ENCODE data around the gene L3MBTL4. TPM values are rescaled to one million over a fixed set of nuclear protein-coding genes. Genes with fewer than 3 reads are reported as not detected.

The L3MBTL4 gene
- total RNA-seq, 4 donors from 2014 or later = 0.40 to 3.8 (median 0.76) TPM

DNA sequence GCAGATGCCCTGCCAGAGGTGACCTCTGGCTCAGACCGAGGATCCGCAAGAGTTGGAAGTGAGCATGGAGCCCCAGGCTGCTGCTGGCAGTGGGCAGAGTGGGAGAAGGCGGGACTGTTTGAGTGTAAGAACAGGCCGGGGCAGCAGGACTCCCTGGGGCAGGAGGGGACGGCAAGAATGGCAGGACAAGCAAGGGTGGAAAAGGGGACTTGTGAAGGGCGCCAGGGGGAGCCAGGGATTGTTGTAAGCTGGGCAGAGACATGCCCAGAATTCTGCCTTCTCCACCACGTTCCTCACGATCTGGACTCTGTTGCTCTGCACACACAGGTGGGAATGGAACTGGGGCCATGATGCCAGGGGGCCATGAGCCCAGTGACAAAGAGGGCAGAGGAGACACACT lies 447.0 kb downstream of the L3MBTL4 start:
- intact Hi-C loops (cut with DNase I; ENCODE audit: low total_unique reads) = no loop called here
- in situ Hi-C loops (cut with MboI; ENCODE audit: low sequenced_read_pairs in 4 of 4) = no loop called here
- H3K4me3 ChIP-seq = no peak overlapping the region
- DNase-seq (no peak), ATAC-seq (no peak)
- no peaks in the 10 kb centered on the region for H3K27me3 ChIP-seq
- no peaks in the 10 kb centered on the region for H3K9me3 ChIP-seq
- no peak overlapping the region for H3K27ac ChIP-seq
- no peak for TF ChIP-seq POLR2A (IDR thresholded peaks at IDR 0.05)
- TF ChIP-seq, protein P1, sequence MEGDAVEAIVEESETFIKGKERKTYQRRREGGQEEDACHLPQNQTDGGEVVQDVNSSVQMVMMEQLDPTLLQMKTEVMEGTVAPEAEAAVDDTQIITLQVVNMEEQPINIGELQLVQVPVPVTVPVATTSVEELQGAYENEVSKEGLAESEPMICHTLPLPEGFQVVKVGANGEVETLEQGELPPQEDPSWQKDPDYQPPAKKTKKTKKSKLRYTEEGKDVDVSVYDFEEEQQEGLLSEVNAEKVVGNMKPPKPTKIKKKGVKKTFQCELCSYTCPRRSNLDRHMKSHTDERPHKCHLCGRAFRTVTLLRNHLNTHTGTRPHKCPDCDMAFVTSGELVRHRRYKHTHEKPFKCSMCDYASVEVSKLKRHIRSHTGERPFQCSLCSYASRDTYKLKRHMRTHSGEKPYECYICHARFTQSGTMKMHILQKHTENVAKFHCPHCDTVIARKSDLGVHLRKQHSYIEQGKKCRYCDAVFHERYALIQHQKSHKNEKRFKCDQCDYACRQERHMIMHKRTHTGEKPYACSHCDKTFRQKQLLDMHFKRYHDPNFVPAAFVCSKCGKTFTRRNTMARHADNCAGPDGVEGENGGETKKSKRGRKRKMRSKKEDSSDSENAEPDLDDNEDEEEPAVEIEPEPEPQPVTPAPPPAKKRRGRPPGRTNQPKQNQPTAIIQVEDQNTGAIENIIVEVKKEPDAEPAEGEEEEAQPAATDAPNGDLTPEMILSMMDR (IDR thresholded peaks at IDR 0.05 in 4 of 5, conservative IDR thresholded peaks at IDR 0.05 in 1 of 5) = no peak
- no peaks in the 10 kb centered on the region for H3K36me3 ChIP-seq
- no peaks in the 10 kb centered on the region for H3K4me1 ChIP-seq

DNA sequence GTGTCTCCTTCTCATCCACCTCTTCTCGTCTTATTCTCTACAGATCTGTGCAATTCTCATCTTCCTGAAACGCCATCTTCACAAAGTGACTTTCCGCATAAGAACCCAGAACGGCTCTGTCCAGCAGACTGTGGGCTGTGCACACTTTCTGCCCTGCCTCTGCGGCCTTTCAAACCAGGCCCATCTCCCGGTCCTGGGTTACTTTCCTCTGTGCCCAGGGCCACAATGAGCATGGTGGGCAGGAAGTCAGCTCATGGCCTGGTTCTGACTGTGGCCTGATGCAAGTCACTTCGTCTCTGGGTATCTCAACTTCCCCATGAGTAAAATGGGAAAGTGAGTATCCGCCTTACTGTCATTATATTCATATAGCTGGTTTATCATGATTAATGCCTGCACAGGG lies 447.7 kb downstream of the L3MBTL4 start:
- ATAC-seq (no peak), DNase-seq (no peak)
- Histone ChIP-seq H3K27me3 (no peaks in the 10 kb centered on the region), H3K27ac (no peak overlapping the region), H3K36me3 (no peaks in the 10 kb centered on the region), H3K9me3 (no peaks in the 10 kb centered on the region), H3K4me3 (no peak overlapping the region), H3K4me1 (no peaks in the 10 kb centered on the region)
- intact Hi-C loops (cut with DNase I; ENCODE audit: low total_unique reads) = no loop called here
- in situ Hi-C loops (cut with MboI; ENCODE audit: low sequenced_read_pairs in 4 of 4) = no loop called here
- TF ChIP-seq POLR2A (IDR thresholded peaks at IDR 0.05) = no peak
- TF ChIP-seq, protein P1 (IDR thresholded peaks at IDR 0.05 in 4 of 5, conservative IDR thresholded peaks at IDR 0.05 in 1 of 5) = no peak

DNA sequence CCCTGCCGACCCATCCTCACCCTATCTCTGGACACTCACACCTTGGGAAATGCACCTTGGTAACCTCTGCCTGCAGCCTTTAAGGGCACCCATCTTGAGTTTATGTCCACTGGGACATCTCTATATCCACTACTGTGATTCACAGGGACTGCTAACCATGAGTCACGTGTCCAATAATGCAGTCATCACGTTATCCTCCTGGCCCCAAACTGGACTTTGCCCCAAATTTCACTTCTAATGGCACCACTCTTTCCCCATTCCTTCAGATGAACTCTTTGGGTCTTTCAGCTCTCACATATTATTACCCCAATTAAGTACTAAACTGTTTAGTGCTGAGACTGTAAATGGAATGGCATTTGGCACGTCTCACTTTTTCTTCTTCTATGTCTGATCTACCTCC lies 448.2 kb downstream of the L3MBTL4 start:
- TF ChIP-seq, protein P1 (IDR thresholded peaks at IDR 0.05 in 4 of 5, conservative IDR thresholded peaks at IDR 0.05 in 1 of 5) = no peak
- no peak for TF ChIP-seq POLR2A (IDR thresholded peaks at IDR 0.05)
- no peaks in the 10 kb centered on the region for H3K4me1 ChIP-seq
- in situ Hi-C loops (cut with MboI; ENCODE audit: low sequenced_read_pairs in 4 of 4) (no loop called here), intact Hi-C loops (cut with DNase I; ENCODE audit: low total_unique reads) (no loop called here)
- H3K4me3 ChIP-seq = no peak overlapping the region
- DNase-seq = no peak
- H3K36me3 ChIP-seq = no peaks in the 10 kb centered on the region
- H3K27ac ChIP-seq = no peak overlapping the region
- no peaks in the 10 kb centered on the region for H3K9me3 ChIP-seq
- no peak for ATAC-seq
- no peaks in the 10 kb centered on the region for H3K27me3 ChIP-seq

DNA sequence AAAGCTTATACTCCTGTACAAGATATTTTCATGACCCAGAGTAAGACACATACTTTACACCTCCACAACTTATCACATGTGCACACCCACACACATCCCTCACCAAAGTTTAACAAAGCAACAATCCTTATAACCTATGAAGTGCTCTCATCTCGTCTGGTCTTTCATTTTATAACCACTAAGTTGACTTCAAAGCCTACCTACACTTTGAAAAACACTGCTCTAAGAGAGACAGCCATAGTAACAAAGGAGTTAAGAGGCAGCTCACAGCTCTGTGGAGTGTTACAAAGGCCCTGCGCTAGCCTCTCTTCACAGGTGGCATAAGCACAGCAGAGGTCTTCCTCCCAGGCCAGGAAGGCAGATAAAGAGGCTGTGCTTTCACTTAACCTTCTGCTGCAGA lies 449.7 kb downstream of the L3MBTL4 start:
- Histone ChIP-seq H3K36me3 (no peaks in the 10 kb centered on the region), H3K4me1 (no peaks in the 10 kb centered on the region), H3K27ac (no peak overlapping the region), H3K9me3 (no peaks in the 10 kb centered on the region), H3K27me3 (no peaks in the 10 kb centered on the region), H3K4me3 (no peak overlapping the region)
- intact Hi-C loops (cut with DNase I; ENCODE audit: low total_unique reads) (no loop called here), in situ Hi-C loops (cut with MboI; ENCODE audit: low sequenced_read_pairs in 4 of 4) (no loop called here)
- ATAC-seq (no peak), DNase-seq (no peak)
- no peak for TF ChIP-seq POLR2A (IDR thresholded peaks at IDR 0.05)
- TF ChIP-seq, protein P1 (IDR thresholded peaks at IDR 0.05 in 4 of 5, conservative IDR thresholded peaks at IDR 0.05 in 1 of 5) = no peak

- Histone ChIP-seq H3K27ac (no peak overlapping the region), H3K9me3 (no peaks in the 10 kb centered on the region), H3K27me3 (no peaks in the 10 kb centered on the region), H3K4me1 (no peaks in the 10 kb centered on the region), H3K36me3 (no peaks in the 10 kb centered on the region), H3K4me3 (no peak overlapping the region)
- DNase-seq (no peak), ATAC-seq (no peak)
- in situ Hi-C loops (cut with MboI; ENCODE audit: low sequenced_read_pairs in 4 of 4) = no loop called here
- intact Hi-C loops (cut with DNase I; ENCODE audit: low total_unique reads) = no loop called here
- TF ChIP-seq, protein P1 (IDR thresholded peaks at IDR 0.05 in 4 of 5, conservative IDR thresholded peaks at IDR 0.05 in 1 of 5) = no peak
- TF ChIP-seq POLR2A (IDR thresholded peaks at IDR 0.05) = no peak
Observed at GRCh38 chr18:5964596-5964995, 450.1 kb downstream of the L3MBTL4 start.

Data from gastrocnemius medialis (tissue), 4 donors.